SK-N-SH treated with all-trans-retinoic acid at 6 μM for 48 hours (cell line): ENCODE measurements around the gene BORCS6.

ENCODE experiments used
- TOX ChIP-seq: fragments of 250-450 bp; sonication (Bioruptor Pico); IDR thresholded peaks from 2 replicates; pipeline ENCODE4 v1.8.0; 2021; ENCODE audit warnings: mild to moderate bottlenecking, moderate library complexity, borderline replicate concordance
- TF ChIP-seq, protein P1 (sequence below): fragments of 250-450 bp; sonication (Bioruptor Pico); IDR thresholded peaks from 2 replicates; pipeline ENCODE4 v1.5.1; 2020; ENCODE audit warnings: low read depth, mild to moderate bottlenecking, moderate library complexity

DNA sequence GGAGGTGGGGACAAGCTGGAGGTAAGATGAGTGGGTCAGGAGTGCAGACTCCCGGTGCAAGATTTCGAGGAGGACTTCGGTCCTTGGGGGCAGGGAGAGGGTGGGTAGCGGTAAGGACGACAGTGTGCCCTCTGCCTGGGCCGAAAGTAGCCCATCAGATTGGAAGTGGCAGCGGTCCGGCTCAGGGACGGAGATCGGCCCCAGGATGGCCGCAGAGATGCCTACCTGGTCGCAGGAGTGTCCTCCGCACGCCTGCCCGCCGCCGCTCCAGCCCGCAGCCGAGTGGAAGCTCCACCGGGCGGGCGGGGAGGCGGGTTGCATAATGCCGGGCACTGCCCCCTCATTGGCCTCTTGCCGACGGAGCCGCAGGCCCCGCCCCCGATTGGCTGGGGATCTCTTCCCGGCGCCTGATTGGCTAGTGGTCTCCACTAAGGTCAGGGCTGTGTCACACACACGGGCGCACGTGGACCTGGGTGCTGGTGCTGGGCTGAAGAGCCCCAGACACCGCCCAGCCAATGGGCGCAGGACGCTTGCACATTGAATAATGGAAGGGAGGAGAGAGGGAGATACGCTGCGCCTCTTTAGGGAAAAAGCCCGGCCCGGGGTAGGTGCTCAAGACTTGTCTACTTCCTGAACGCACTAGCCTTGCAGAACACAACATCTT is 37.7 kb downstream of the BORCS6 start, which contains the start of gene PER1:
- TF ChIP-seq, protein P1, sequence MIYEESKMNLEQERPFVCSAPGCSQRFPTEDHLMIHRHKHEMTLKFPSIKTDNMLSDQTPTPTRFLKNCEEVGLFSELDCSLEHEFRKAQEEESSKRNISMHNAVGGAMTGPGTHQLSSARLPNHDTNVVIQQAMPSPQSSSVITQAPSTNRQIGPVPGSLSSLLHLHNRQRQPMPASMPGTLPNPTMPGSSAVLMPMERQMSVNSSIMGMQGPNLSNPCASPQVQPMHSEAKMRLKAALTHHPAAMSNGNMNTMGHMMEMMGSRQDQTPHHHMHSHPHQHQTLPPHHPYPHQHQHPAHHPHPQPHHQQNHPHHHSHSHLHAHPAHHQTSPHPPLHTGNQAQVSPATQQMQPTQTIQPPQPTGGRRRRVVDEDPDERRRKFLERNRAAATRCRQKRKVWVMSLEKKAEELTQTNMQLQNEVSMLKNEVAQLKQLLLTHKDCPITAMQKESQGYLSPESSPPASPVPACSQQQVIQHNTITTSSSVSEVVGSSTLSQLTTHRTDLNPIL (CRISPR knock-in tag) = no peak
- no peak for TF ChIP-seq TOX (CRISPR knock-in tag)
